ENCODE results near the gene PGF.

The PGF gene

DNA sequence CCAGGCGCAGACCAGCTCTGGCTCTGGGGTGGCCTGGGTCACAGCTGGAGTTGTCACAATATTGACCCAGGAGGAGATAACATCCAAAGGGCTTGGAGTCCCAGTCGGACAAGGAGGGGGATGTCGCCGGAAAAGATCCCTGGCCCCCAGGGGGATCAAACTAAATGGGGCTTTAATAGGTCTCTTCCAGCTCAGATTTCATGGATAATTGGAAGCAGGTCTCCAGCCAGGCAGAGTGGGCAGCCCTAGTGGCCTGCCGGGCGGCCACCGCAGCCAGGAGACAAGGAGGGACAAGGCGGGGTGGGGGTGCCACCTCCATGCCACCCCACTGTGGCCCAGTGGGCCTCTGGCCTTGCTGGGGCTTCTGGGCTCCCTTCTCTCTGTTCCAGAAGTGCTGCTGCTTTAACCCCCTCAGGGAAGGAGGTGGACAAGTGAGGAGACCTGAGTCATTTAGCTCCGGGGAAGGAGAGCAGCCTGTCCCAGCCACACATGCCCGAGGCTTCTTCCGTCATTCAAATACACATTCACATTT lies 23.1 kb upstream of the PGF start:
- H3K9me3 ChIP-seq (ENCODE audit: control insufficient read depth, insufficient read depth, low read depth, low read length) = no peaks in the 10 kb centered on the region
- H3K9ac ChIP-seq (ENCODE audit: low read length) = peak overlapping the region; percentile 30
- no peaks in the 10 kb centered on the region for H3K36me3 ChIP-seq (ENCODE audit: control insufficient read depth, insufficient read depth, low read length)
- peaks cover 55% of the 10 kb centered on the region for H3K4me1 ChIP-seq (ENCODE audit: control insufficient read depth, insufficient read depth, low read length)
- no peak overlapping the region for H3K4me3 ChIP-seq (ENCODE audit: low read depth, low read length)
- no peak overlapping the region; the same call in 1 of the 2 replicates for H3K27ac ChIP-seq (ENCODE audit: low read depth, low read length)
- no peaks in the 10 kb centered on the region for H3K27me3 ChIP-seq (ENCODE audit: control insufficient read depth, insufficient read depth, low read length)

DNA sequence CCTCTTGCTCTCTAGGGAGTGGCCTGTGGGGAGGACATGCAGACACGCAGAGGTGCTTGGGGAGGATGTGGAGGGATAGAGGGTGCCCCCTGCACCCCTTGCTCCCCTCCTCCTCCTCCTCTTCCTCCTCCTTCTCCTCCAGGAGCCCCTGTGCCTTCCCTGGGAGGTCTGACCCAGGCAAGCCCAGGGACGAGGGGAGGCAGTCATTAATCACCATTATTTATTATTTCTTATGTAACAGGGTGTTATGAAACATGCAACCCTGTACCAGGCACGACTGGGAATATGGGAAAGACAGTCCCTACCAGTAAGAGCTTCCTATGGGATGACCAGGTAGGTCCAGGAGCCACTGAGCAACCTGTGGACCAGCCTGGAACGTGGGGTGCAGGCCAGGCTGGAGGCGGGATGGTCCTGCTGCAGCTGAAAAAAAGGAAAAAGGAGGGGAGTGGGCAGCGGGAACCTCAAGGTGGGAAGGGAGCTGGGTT lies 22.5 kb upstream of the PGF start:
- Histone ChIP-seq H3K9me3 (ENCODE audit: control insufficient read depth, insufficient read depth, low read depth, low read length) (no peaks in the 10 kb centered on the region), H3K4me3 (ENCODE audit: low read depth, low read length) (no peak overlapping the region), H3K4me1 (ENCODE audit: control insufficient read depth, insufficient read depth, low read length) (peaks cover 59% of the 10 kb centered on the region), H3K27me3 (ENCODE audit: control insufficient read depth, insufficient read depth, low read length) (no peaks in the 10 kb centered on the region), H3K9ac (ENCODE audit: low read length) (peak overlapping the region; percentile 30), H3K27ac (ENCODE audit: low read depth, low read length) (no peak overlapping the region), H3K36me3 (ENCODE audit: control insufficient read depth, insufficient read depth, low read length) (no peaks in the 10 kb centered on the region)

DNA sequence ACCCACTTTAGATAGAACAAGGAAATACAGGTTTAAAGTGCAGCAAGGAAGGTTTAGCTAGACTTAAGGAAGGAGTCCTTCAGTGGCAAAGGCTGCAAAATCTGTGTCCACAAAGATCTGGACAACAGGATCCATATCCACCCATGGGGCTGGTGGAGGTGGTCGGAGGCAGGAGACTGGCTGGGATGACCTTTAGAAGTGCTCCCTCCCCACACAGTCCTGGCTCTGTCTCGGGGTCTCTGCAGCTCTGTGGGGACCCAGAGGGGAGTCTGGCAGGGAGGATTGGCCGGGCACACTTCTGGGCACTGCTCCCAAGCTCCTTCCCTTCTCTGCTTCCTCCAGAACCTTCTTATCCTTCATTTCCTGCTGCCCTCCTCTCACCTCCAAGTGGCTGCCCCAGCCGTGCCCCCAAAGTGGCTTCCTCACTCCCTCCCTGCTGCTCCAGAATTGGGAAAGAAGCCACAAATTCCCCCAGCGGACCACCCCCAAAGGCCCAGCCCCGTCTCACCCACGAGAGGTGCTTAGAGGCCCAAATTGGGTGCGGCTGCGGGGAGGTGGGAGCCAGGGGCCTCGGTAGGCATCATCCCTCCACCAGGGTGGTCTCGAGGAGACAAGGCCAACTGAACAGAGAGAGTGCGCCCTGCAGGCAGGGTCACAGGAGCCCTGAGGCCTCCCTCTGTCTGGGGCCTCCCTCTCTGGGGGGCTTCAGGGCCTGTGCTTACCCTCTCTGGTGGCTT lies 21.9 kb upstream of the PGF start:
- Histone ChIP-seq H3K4me3 (ENCODE audit: low read depth, low read length) (no peak overlapping the region), H3K36me3 (ENCODE audit: control insufficient read depth, insufficient read depth, low read length) (no peaks in the 10 kb centered on the region), H3K27ac (ENCODE audit: low read depth, low read length) (no peak overlapping the region), H3K4me1 (ENCODE audit: control insufficient read depth, insufficient read depth, low read length) (peaks cover 59% of the 10 kb centered on the region), H3K9me3 (ENCODE audit: control insufficient read depth, insufficient read depth, low read depth, low read length) (no peaks in the 10 kb centered on the region), H3K9ac (ENCODE audit: low read length) (no peak overlapping the region), H3K27me3 (ENCODE audit: control insufficient read depth, insufficient read depth, low read length) (no peaks in the 10 kb centered on the region)

DNA sequence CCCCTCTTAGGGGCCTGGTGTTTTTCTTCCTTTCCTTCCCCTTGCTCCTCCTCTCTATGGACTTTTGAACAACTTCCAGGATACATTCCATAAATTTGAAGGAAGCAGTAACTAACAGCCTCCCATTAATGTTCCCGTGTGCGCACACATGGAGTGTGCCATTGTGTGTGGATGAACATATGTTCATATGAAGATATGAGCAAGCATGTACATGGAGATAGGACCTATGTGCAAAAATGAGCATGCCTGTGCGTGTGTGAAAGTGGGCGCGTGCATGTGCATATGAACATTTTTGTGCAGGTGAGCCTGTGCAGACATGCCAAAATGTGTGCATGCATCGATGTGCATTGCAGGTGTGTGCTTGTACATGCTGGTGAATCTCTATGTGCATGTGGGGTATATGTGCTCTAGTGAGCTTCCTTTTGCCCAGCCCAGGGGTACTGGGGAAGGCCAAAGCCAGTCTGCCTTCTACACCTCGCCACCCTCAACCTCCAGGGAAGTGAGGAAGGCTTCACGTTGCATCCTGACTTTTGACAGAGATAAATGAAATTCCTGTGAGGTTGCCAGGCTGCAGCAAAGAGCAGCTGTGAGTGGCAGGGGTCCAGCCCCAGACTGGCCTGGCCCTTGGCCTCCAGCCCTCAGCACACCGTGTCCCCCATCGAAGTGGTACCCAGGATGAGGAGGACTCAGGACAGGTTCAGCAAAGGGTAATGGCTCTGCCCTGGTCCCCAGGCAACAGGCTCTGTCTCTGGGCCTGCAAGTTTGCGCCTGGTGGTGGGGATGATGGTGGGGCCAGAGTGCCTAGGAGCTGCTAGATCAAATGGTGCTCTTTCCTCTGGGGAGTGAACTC lies 21.1 kb upstream of the PGF start:
- Histone ChIP-seq H3K4me3 (ENCODE audit: low read depth, low read length) (no peak overlapping the region), H3K27me3 (ENCODE audit: control insufficient read depth, insufficient read depth, low read length) (no peaks in the 10 kb centered on the region), H3K9ac (ENCODE audit: low read length) (no peak overlapping the region), H3K27ac (ENCODE audit: low read depth, low read length) (no peak overlapping the region), H3K4me1 (ENCODE audit: control insufficient read depth, insufficient read depth, low read length) (peaks cover 58% of the 10 kb centered on the region), H3K9me3 (ENCODE audit: control insufficient read depth, insufficient read depth, low read depth, low read length) (no peaks in the 10 kb centered on the region), H3K36me3 (ENCODE audit: control insufficient read depth, insufficient read depth, low read length) (no peaks in the 10 kb centered on the region)

DNA sequence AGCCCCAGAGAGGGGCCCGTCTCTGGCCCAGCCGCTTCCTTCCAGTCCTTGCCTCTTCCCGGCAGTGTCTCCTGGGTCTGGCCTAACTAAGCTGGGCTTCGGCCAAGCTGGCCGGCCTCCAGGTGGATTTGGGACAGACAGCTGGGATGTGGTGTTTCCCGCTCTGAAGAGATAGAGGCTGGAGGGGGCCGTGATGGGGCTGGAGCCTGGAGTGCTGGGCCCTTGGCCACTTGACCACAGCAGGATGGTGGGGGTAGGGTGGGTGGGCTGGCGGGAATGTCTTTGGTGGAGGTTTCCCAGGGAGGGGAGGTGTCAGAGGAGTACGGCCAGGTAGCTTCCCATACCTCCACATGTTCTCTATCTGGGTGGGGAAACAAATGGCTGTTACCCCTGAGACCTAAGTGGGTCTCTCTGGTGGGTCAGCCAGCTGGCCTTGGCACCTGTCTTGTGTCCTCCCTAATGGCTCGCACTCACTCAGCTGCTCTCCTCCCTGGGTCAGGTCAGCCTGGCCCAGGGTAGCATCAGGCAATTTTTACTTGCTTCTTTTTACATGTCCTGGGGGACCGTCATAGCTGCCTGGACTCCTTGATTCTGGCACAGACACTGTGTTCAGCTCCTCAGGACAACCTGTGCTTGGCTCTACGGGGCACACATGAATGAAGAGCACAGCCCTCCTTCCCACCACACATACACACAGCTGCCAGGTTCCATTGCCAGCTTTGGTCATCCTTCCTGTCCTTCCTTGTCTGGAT lies 19.8 kb upstream of the PGF start:
- Histone ChIP-seq H3K27me3 (ENCODE audit: control insufficient read depth, insufficient read depth, low read length) (no peaks in the 10 kb centered on the region), H3K4me1 (ENCODE audit: control insufficient read depth, insufficient read depth, low read length) (peaks cover 52% of the 10 kb centered on the region), H3K9me3 (ENCODE audit: control insufficient read depth, insufficient read depth, low read depth, low read length) (no peaks in the 10 kb centered on the region), H3K9ac (ENCODE audit: low read length) (no peak overlapping the region), H3K36me3 (ENCODE audit: control insufficient read depth, insufficient read depth, low read length) (no peaks in the 10 kb centered on the region), H3K4me3 (ENCODE audit: low read depth, low read length) (no peak overlapping the region), H3K27ac (ENCODE audit: low read depth, low read length) (no peak overlapping the region)

DNA sequence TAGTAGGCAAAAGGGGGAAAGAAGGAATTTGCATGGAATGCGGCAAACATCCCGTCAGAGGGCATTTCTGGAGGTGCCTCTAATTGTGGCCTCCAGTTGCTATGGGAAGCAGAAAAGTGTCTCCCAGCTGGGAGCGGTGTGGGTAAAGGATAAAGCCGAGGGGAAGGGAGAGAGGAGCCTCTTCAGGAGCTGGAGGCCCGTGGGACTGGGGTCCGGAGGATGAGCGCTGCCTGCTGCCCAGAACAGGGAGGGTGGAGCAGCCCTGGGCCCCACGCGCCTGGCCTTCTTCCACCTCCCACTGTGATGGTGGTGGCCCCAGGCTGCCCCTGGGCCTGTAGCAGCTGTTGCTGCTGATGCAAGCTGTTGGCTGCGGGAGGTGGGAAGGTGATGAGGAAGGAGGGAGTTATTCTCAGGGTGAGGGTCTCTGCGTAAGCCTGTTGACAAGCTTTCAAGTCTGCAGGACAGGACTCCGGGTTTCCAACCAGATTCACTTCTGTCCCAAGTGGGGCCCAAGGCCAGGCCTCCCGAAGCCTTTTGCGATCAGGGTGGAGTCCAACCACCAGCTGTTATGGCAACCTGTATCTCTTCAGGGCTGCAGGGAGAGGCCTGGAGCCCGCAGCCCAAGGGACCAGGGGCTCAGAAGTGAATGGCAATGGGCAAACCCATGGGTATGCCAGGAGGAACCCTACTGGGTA lies 19.1 kb upstream of the PGF start:
- Histone ChIP-seq H3K9ac (ENCODE audit: low read length) (no peak overlapping the region), H3K27me3 (ENCODE audit: control insufficient read depth, insufficient read depth, low read length) (no peaks in the 10 kb centered on the region), H3K27ac (ENCODE audit: low read depth, low read length) (no peak overlapping the region), H3K36me3 (ENCODE audit: control insufficient read depth, insufficient read depth, low read length) (no peaks in the 10 kb centered on the region), H3K4me3 (ENCODE audit: low read depth, low read length) (no peak overlapping the region), H3K9me3 (ENCODE audit: control insufficient read depth, insufficient read depth, low read depth, low read length) (no peaks in the 10 kb centered on the region), H3K4me1 (ENCODE audit: control insufficient read depth, insufficient read depth, low read length) (peaks cover 45% of the 10 kb centered on the region)

DNA sequence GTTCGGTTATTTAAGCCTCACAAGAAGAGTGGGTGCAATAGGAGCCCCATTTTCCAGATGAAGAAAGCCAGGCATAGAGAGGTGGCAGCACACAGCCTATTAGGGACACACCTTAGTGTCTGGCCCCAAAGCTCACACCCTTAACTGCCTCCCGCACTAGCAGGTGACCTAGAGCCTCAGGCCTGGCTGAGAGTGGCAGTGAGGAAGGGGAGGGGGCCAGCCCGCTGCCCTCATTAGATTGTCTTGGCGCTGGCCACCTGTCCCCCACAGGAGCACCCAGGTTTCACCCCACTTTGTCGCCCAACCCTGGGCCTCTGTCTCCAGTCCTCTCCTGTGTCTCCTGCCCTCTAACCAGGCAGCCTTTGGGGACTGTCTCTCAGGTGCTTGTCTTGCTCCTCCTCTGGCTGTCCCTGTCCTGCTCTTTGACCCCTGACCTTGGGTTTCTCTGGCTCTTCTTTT lies 18.5 kb upstream of the PGF start:
- H3K27ac ChIP-seq (ENCODE audit: low read depth, low read length) = no peak overlapping the region
- no peaks in the 10 kb centered on the region for H3K36me3 ChIP-seq (ENCODE audit: control insufficient read depth, insufficient read depth, low read length)
- no peaks in the 10 kb centered on the region for H3K9me3 ChIP-seq (ENCODE audit: control insufficient read depth, insufficient read depth, low read depth, low read length)
- no peak overlapping the region for H3K4me3 ChIP-seq (ENCODE audit: low read depth, low read length)
- H3K4me1 ChIP-seq (ENCODE audit: control insufficient read depth, insufficient read depth, low read length) = peaks cover 39% of the 10 kb centered on the region
- H3K27me3 ChIP-seq (ENCODE audit: control insufficient read depth, insufficient read depth, low read length) = no peaks in the 10 kb centered on the region
- H3K9ac ChIP-seq (ENCODE audit: low read length) = no peak overlapping the region

DNA sequence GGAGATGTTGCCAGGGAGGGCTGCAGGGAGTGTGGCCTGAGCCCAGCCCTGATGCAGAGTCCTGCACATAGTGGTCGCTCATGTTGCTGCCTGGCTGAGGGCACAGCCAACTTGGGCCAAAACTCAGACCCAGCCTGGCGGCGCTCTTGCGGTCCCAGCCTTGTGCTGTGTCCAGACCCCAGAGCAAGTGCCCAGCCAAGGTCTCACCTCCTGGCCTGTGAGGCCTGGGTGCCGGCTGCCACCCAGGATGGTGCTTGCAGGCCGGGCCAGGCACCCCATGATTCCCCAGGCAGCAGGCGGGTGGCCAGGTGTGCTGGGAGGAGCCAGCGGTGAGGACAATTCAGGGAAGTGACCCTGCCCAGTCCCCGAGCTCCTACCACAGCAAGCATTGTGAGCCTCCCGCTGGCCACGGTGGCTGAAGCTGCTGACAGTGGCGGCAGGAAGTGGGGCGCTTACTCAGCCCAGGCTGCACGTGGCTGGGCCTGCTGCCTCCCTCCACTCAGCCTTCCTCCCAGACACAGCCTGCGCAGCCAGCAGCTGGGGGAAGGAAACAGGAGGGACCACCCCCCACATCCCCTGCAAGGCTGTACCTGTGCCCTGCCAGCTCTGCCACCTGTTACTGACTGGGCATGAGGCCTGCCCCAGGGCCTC lies 17.7 kb upstream of the PGF start:
- Histone ChIP-seq H3K4me3 (ENCODE audit: low read depth, low read length) (no peak overlapping the region), H3K27ac (ENCODE audit: low read depth, low read length) (no peak overlapping the region), H3K9me3 (ENCODE audit: control insufficient read depth, insufficient read depth, low read depth, low read length) (no peaks in the 10 kb centered on the region), H3K9ac (ENCODE audit: low read length) (no peak overlapping the region), H3K27me3 (ENCODE audit: control insufficient read depth, insufficient read depth, low read length) (no peaks in the 10 kb centered on the region), H3K36me3 (ENCODE audit: control insufficient read depth, insufficient read depth, low read length) (no peaks in the 10 kb centered on the region), H3K4me1 (ENCODE audit: control insufficient read depth, insufficient read depth, low read length) (peaks cover 31% of the 10 kb centered on the region)

DNA sequence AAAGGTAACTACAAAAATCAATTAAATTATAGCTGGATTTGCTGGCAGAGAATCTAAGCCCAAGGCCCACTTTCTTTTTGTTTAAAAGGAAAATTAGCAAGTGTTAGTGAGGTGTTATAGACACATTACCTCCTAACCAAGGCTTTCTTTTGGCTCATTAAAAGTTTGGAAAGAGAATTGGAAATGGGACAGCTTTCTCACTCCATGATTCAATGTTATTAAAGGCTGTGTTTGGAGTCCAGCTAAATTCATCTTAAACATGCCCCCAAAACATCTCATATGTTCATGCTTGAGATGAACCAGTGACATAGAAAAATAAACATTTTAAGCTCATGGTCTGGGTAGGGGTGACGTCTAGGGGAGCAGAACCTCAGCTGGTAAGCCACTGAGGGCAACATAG lies 13.4 kb upstream of the PGF start:
- H3K9ac ChIP-seq (ENCODE audit: low read length) = no peak overlapping the region
- no peak overlapping the region for H3K4me3 ChIP-seq (ENCODE audit: low read depth, low read length)
- no peaks in the 10 kb centered on the region for H3K9me3 ChIP-seq (ENCODE audit: control insufficient read depth, insufficient read depth, low read depth, low read length)
- H3K36me3 ChIP-seq (ENCODE audit: control insufficient read depth, insufficient read depth, low read length) = no peaks in the 10 kb centered on the region
- H3K27me3 ChIP-seq (ENCODE audit: control insufficient read depth, insufficient read depth, low read length) = no peaks in the 10 kb centered on the region
- peaks cover 12% of the 10 kb centered on the region for H3K4me1 ChIP-seq (ENCODE audit: control insufficient read depth, insufficient read depth, low read length)
- H3K27ac ChIP-seq (ENCODE audit: low read depth, low read length) = no peak overlapping the region

All from HUES6 (cell line).